Measurements from ENCODE around the gene ZMYND10. TPM values are rescaled to one million over a fixed set of nuclear protein-coding genes. Genes with fewer than 3 reads are reported as not detected.

The ZMYND10 gene
- total RNA-seq, 2 donors from 2014 or later: 0.26 to 0.31 TPM

DNA sequence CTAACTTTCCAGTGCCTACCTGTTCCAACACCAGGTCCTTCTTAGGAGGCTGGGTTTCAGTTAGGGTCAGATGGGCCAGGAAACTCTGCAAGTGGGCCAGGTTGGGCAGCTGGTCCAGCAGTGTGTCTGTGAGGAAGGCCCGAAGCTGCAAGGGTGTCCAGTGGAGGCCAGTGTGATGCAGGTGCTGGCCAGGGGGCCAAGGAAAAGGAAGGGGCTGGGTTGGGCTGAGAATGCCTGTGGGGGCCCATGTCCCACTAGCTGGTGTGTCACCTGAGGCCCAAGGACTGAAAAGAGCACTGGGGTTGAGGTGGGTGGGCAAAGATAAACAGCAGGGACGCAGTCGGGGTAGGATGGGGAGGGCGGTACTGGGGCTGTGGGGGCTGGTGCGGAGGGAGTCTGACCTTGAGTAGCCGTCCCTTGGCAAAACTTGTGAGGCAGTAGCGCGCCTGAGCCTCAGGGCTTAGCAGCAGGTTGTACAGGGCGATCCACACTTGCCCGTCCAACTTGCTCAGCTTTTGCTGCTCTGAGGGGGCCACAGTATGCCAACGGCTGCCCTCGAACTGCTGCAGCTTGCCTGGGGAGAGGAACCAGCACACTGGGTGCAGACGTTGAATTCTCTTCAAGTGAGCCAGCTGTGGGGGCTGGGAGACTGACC is 3.4 kb downstream of the ZMYND10 start:
- H3K27me3 ChIP-seq: no peaks in the 10 kb centered on the region
- H3K27ac ChIP-seq: no peak overlapping the region
- no peak overlapping the region for H3K4me3 ChIP-seq
- H3K9me3 ChIP-seq: no peaks in the 10 kb centered on the region
- no peaks in the 10 kb centered on the region for H3K36me3 ChIP-seq
- peaks cover 0 to 51% of the 10 kb centered on the region in 2 donors for H3K4me1 ChIP-seq
- no peak for DNase-seq (ENCODE audit: low spot score)
- TF ChIP-seq, protein P1, sequence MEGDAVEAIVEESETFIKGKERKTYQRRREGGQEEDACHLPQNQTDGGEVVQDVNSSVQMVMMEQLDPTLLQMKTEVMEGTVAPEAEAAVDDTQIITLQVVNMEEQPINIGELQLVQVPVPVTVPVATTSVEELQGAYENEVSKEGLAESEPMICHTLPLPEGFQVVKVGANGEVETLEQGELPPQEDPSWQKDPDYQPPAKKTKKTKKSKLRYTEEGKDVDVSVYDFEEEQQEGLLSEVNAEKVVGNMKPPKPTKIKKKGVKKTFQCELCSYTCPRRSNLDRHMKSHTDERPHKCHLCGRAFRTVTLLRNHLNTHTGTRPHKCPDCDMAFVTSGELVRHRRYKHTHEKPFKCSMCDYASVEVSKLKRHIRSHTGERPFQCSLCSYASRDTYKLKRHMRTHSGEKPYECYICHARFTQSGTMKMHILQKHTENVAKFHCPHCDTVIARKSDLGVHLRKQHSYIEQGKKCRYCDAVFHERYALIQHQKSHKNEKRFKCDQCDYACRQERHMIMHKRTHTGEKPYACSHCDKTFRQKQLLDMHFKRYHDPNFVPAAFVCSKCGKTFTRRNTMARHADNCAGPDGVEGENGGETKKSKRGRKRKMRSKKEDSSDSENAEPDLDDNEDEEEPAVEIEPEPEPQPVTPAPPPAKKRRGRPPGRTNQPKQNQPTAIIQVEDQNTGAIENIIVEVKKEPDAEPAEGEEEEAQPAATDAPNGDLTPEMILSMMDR (IDR thresholded peaks at IDR 0.05): no peak

DNA sequence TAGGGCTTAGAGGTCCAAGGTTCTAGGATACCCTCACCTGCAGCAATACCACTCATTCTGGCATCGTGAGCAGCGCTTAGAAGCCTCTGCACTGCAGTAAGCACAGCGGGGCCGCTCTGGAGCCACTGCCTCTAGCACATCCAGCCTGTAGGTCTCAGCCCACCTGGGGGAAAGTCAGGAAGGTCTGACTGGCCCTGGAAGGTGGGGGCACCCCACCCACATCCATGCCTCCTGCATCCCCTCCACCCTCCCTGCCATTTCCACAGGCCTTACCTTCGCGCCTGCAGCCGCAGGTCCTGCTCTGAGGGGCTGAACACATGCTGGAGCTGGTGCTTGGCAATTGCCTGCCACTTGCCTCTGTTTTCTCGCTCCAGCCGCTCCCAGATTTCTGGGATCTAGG is 4.0 kb downstream of the ZMYND10 start:
- Histone ChIP-seq H3K9me3 (no peaks in the 10 kb centered on the region), H3K27ac (peak overlapping the region in 1 of 2 donors; percentile 99), H3K4me3 (peak overlapping the region in 1 of 2 donors; percentile 57), H3K36me3 (no peaks in the 10 kb centered on the region), H3K4me1 (peaks cover 0 to 54% of the 10 kb centered on the region in 2 donors), H3K27me3 (no peaks in the 10 kb centered on the region)
- TF ChIP-seq, protein P1 (IDR thresholded peaks at IDR 0.05): no peak
- DNase-seq (ENCODE audit: low spot score): no peak

DNA sequence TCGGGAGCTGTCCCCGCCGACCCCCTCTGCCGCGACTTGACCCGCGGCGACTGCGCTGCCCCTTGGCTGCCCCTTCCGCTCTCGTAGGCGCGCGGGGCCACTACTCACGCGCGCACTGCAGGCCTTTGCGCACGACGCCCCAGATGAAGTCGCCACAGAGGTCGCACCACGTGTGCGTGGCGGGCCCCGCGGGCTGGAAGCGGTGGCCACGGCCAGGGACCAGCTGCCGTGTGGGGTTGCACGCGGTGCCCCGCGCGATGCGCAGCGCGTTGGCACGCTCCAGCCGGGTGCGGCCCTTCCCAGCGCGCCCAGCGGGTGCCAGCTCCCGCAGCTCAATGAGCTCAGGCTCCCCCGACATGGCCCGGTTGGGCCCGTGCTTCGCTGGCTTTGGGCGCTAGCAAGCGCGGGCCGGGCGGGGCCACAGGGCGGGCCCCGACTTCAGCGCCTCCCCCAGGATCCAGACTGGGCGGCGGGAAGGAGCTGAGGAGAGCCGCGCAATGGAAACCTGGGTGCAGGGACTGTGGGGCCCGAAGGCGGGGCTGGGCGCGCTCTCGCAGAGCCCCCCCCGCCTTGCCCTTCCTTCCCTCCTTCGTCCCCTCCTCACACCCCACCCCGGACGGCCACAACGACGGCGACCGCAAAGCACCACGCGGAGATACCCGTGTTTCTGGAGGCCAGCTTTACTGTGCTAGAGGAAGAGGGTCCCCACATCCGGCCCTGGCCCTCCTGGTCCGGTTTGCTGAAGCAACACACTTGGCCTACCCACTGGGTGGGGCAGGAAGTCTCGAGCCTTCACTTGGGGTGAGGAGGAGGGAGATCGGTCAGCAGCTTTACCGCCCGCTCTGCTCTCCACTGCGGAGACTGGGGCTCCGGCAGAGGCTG is 4.8 kb downstream of the ZMYND10 start, which contains the start of gene RASSF1:
RASSF1 (minus strand) TSS at position 389 of the 882 bp plus-strand sequence; CDS start at position 358, 31 bp downstream.
- H3K4me3 ChIP-seq: peak within 1 kb of the TSS; percentile 52 to 57
- TF ChIP-seq, protein P1 (IDR thresholded peaks at IDR 0.05): no peak
- DNase-seq (ENCODE audit: low spot score): peak; percentile 83
- peaks cover 0 to 58% of the 10 kb centered on the region in 2 donors for H3K4me1 ChIP-seq
- no peaks in the 10 kb centered on the region for H3K36me3 ChIP-seq
- H3K27me3 ChIP-seq: no peaks in the 10 kb centered on the region
- peak within 1 kb of the TSS; percentile 99 for H3K27ac ChIP-seq
- H3K9me3 ChIP-seq: no peaks in the 10 kb centered on the region

DNA sequence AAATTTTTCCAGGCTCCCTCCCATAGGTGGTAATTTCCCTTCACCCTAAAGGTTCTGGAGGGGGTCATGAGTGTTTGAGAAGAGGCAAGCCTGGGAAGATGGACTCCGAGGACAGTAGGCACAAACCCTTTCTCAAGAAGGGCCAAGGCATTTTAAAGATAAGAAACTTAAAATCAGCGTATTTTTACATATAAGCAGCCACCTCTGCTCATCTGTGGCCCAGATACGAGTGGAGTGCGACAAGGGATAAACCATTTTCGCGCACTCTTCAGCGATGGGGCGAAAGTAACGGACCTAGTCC is 5.4 kb downstream of the ZMYND10 start:
- Histone ChIP-seq H3K36me3 (no peaks in the 10 kb centered on the region), H3K27me3 (no peaks in the 10 kb centered on the region), H3K4me1 (peaks cover 0 to 58% of the 10 kb centered on the region in 2 donors), H3K9me3 (no peaks in the 10 kb centered on the region), H3K4me3 (peak overlapping the region; percentile 52 to 57), H3K27ac (peak overlapping the region; percentile 99)
- DNase-seq (ENCODE audit: low spot score): no peak
- TF ChIP-seq, protein P1 (IDR thresholded peaks at IDR 0.05): no peak

DNA sequence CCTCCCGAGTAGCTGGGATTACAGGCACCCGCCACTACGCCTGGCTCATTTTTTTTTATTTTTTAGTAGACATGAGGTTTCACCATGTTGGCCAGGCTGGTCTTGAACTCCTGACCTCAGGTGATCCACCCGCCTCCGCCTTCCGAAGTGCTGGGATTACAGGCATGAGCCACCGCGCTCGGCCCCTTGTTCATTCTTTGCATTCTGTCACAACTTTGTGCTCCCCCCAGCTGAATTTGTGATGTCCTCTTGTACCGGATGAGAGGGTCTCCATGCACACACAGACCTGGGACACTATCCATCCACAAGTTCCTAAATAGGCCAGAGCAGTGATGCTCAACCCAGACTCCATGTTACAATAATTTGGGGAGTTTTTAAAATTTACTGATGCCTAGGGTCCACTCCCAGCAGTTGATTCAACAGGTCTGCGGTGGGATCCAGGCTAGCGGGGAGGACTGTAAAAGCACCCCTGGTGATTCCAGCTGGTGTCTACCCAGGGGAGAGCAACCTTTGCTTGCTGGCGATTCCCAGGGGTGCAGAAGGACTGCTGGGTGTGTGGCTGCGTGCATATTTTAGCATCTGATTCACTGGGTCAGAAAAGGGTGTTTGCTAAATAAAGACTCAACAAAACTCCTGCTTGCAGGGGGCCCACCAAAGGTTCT is 5.9 kb downstream of the ZMYND10 start:
- DNase-seq (ENCODE audit: low spot score): no peak
- TF ChIP-seq, protein P1 (IDR thresholded peaks at IDR 0.05): no peak
- H3K9me3 ChIP-seq: no peaks in the 10 kb centered on the region
- no peaks in the 10 kb centered on the region for H3K36me3 ChIP-seq
- peaks cover 0 to 60% of the 10 kb centered on the region in 2 donors for H3K4me1 ChIP-seq
- H3K4me3 ChIP-seq: peak overlapping the region; percentile 52 to 57
- no peaks in the 10 kb centered on the region for H3K27me3 ChIP-seq
- H3K27ac ChIP-seq: peak overlapping the region; percentile 99
